ENCODE measurements around the gene CAMTA1. TPM values are rescaled to one million over a fixed set of nuclear protein-coding genes. Genes with fewer than 3 reads are reported as not detected.

The CAMTA1 gene
- total RNA-seq, 1 donor from 2014 or later: 109 TPM

- H3K4me3 Mint-ChIP-seq: no peak overlapping the region
- no peaks in the 10 kb centered on the region for H3K27me3 Mint-ChIP-seq (ENCODE audit: low read depth)
- no peak overlapping the region for H3K27ac Mint-ChIP-seq (ENCODE audit: unreplicated experiment)
- no peaks in the 10 kb centered on the region for H3K9me3 Mint-ChIP-seq
- peaks cover 4% of the 10 kb centered on the region for H3K4me1 Mint-ChIP-seq
- H3K36me3 Mint-ChIP-seq (ENCODE audit: low read depth): peaks cover 3% of the 10 kb centered on the region
- DNase-seq (ENCODE audit: low read depth, low spot score): no peak
- TF ChIP-seq CTCF (conservative IDR thresholded peaks at IDR 0.05): no peak
These were observed 27.9 kb downstream of the CAMTA1 start for GRCh38 chr1:6813165-6813564.

GRCh38 chr1:6815726-6816125 is 30.5 kb downstream of the CAMTA1 start:
- no peak for DNase-seq (ENCODE audit: low read depth, low spot score)
- Mint-ChIP-seq H3K27ac (ENCODE audit: unreplicated experiment) (no peak overlapping the region), H3K27me3 (ENCODE audit: low read depth) (no peaks in the 10 kb centered on the region), H3K4me3 (no peak overlapping the region), H3K36me3 (ENCODE audit: low read depth) (peaks cover 3% of the 10 kb centered on the region), H3K4me1 (peaks cover 13% of the 10 kb centered on the region), H3K9me3 (no peaks in the 10 kb centered on the region)
- no peak for TF ChIP-seq CTCF (conservative IDR thresholded peaks at IDR 0.05)

- H3K4me3 Mint-ChIP-seq: no peak overlapping the region
- DNase-seq (ENCODE audit: low read depth, low spot score): no peak
- H3K4me1 Mint-ChIP-seq: peaks cover 15% of the 10 kb centered on the region
- no peaks in the 10 kb centered on the region for H3K27me3 Mint-ChIP-seq (ENCODE audit: low read depth)
- no peak for TF ChIP-seq CTCF (conservative IDR thresholded peaks at IDR 0.05)
- H3K27ac Mint-ChIP-seq (ENCODE audit: unreplicated experiment): no peak overlapping the region
- H3K36me3 Mint-ChIP-seq (ENCODE audit: low read depth): peaks cover 3% of the 10 kb centered on the region
- no peaks in the 10 kb centered on the region for H3K9me3 Mint-ChIP-seq
These were observed 34.2 kb downstream of the CAMTA1 start for GRCh38 chr1:6819246-6820040.

- Mint-ChIP-seq H3K27me3 (ENCODE audit: low read depth) (no peaks in the 10 kb centered on the region), H3K4me1 (peaks cover 15% of the 10 kb centered on the region), H3K4me3 (no peak overlapping the region), H3K9me3 (no peaks in the 10 kb centered on the region), H3K27ac (ENCODE audit: unreplicated experiment) (no peak overlapping the region), H3K36me3 (ENCODE audit: low read depth) (peaks cover 3% of the 10 kb centered on the region)
- DNase-seq (ENCODE audit: low read depth, low spot score): no peak
- TF ChIP-seq CTCF (conservative IDR thresholded peaks at IDR 0.05): no peak
These were observed 35.6 kb downstream of the CAMTA1 start for GRCh38 chr1:6820899-6821298.

GRCh38 chr1:6822530-6823359 is 37.5 kb downstream of the CAMTA1 start:
- Mint-ChIP-seq H3K27me3 (ENCODE audit: low read depth) (no peaks in the 10 kb centered on the region), H3K4me3 (no peak overlapping the region), H3K27ac (ENCODE audit: unreplicated experiment) (no peak overlapping the region), H3K4me1 (peaks cover 11% of the 10 kb centered on the region), H3K9me3 (no peaks in the 10 kb centered on the region), H3K36me3 (ENCODE audit: low read depth) (no peaks in the 10 kb centered on the region)
- TF ChIP-seq CTCF (conservative IDR thresholded peaks at IDR 0.05): no peak
- no peak for DNase-seq (ENCODE audit: low read depth, low spot score)

Data from neural crest cell (in vitro differentiated cells).